NCI-H748 (cell line): Measurements from ENCODE around the gene FGF8.
A peak's percentile ranks its signal among the peaks of the same experiment; 100 is the strongest.

Experiments used
- DNase-seq: peaks from one replicate; lab custom pipeline; 2025; ENCODE audit not compliant: unreplicated experiment; lab: John Stamatoyannopoulos, UW

The FGF8 gene

DNA sequence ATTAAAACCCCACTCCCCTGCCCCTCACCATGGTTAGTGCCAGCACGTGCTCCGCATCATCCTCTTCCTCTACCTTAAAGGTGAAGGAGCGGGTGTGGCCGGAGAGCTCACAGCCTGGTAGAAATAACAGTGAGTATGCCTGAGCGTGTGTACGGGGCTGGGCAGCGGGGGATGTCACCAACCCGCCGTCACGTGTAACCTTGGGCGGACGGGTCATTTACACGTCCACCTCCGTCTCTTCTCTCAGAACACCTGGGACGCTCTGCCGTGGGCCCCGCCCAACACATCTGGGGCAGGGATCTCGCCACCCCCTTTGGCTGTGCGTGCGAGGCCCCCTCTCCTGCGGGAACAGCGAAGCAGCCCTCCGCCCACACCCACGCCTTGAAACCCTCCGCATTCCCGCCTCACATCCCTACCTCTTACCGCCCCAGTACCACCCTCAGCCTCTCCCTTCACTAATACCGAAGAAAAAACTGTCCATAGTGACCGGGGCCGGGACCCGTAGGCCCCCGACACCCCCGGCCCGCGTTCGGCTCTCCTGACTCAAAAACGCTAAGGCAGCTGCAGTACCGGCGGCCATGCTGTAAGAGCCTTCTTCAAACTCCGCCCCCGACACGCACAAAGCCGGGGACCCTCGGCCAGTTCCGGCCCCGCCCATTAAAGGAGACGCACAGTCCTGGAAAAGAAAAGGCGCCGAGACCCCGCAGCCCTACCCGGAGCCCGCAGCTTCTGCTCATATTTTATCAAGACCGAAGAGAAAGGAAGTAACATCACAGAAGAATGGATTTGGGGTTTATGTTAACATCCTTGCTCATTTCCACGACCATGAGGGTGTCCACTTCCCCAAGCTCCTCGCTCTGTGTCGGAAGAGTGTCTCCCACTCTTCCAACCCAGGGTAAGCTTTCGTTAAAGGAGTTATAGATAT is 7.2 kb upstream of the FGF8 start, which contains the start of gene NPM3:
Gene NPM3, minus strand, starts transcription at position 636 of the 925 bp plus-strand sequence. Its CDS starts 56 bp downstream, at position 580.
- peak; percentile 78 for DNase-seq

- no peak for DNase-seq
Observed at GRCh38 chr10:101781984-101782810, 6.3 kb upstream of the FGF8 start.

DNA sequence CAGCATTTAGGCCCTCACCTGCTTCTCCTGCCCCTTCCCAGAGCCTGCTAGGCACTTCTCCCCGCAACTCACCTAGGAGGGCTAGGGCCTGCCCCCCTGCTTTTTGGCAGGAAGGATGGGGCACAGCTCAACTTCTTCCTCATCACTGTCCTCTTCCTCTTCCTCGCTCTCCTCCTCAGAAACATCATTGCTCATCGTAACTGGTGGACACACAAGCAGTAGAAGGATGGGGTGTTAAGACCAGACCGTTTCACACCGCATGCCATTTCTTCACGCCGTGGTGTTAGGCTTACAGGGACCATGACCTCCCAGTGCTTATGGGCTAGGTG is 5.7 kb upstream of the FGF8 start:
- no peak for DNase-seq

- peak; percentile 42 for DNase-seq
Observed at GRCh38 chr10:101780818-101781654, 5.1 kb upstream of the FGF8 start.

DNA sequence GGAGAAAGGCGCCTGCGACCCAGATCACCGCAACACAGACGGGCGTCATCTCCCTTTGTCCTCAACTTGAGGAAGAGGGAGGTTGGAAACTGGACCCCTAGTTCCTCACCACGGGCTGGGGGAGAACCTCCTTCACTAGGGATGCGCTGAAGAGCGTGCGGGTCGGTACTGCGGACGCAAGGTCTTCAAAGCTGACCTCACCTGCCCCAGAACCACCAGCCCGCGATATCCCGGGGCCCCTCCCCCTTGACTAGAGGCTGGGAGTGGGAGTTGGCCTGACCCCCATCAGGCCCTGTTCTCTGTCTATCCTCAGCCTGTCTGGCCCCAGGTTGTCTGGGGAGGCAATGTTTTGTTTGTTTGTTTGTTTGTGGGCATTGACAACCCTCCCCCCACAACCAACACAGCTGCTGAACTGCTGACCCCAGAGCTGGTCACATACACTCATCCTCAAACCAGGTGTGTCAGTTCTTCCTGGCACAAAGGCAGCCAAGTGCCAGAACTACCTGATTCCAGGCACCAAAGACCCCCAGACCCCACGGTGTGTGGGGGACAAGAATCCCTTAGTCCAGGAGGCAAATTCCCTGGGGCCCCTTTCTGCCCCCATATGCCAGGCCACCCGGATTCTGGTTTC is 4.4 kb upstream of the FGF8 start:
- no peak for DNase-seq

DNA sequence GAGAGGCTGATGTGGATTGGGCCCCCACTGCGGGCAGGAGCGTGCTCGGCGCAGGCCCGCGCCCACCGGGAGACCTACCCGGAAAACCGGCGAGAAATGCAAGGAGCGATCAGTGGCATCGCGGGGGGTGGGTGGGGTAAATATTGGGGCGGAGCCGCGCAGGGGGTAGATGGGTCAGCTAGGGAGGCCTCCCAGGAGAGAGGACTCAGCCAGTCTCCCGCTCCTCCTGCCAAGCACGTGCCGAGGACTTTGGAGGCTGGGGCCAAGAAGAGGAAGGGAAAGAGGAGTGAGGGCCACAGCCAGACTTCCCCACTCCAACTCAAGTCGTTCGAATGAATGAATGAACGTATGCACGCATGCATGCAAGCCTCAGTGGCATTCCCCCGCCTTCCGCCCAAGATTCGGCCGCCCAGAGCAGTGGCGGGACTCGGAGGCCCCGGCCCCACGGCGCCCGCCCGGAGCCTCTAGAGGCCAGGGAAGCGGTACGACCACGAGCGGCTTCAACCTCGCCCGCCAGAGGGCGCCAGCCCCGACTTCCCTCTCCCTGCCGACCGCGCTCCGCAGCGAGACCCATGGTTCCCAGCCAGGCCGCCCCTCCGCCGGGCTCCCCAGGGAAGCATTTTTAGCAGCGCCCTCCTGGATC is 3.8 kb upstream of the FGF8 start:
- DNase-seq, result peak; percentile 74

- peak; percentile 58 for DNase-seq
Observed at GRCh38 chr10:101778781-101779543, 3.0 kb upstream of the FGF8 start.

DNA sequence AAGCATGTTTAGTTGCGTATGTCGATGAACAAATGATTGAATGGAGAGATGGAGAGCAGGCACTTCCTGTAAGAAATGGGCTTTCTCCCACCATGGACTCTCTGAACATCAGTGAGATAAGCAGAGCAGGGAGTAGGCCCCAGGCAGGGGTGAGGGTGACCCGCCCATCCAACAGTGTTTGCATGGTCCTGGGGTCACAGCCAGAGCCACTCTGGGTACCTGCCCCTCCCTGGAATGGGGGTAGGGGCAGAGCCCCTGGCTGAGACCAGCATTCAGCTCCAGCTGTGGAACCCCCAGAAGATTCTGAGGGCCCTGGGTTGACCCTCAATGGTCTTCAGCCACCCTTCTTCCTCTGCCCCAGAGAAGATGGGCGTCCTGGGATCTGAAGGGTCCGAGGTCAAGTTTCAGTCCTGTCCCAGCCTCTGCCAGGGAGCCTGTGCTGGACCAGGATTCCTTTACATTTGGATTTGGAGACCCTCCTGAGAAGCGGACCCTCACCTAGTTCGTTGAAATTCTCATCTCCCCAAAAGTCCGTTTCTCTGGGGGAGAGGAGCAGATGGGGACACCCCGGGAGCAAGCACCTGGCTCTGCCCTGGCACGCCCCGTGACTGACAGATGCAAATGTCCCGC is 2.4 kb upstream of the FGF8 start:
- DNase-seq, result no peak

GRCh38 chr10:101777619-101778145 is 1.8 kb upstream of the FGF8 start:
- no peak for DNase-seq

DNA sequence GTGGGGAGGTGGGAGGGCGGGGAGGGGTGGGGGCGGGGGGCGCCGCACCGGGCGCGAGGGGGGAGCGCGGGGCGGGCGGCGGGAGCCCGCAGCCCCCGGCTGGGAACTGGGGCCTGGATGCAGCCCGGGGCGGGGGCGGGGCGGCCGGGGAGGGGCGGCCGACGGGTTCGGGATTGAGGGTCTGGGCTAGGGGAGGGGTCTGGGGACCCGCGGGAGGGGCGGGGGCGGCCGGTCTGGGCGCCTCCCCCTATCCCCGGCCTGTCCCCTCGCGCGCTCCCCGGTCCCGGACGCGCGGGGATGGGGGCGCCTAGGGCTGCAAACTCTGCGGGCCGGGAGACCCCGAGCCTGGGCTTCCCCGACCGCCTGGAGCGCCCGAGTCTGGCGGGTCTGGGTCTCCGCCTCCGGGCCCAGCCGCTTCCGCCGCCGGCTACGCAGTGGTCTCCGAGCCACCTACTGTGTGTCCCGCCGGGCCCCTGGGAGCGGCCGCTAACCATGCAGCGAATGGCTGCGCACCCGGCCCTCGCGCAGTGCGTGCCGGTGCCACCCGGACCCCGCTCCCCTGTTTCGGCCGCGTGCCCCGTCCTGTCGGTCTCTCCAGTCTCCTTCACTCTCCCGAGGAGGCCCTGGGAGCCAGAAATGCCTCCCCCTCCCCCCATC is 375 bp upstream of the FGF8 start:
- no peak for DNase-seq

GRCh38 chr10:101774589-101775272 is 1.2 kb downstream of the FGF8 start:
- no peak for DNase-seq

DNA sequence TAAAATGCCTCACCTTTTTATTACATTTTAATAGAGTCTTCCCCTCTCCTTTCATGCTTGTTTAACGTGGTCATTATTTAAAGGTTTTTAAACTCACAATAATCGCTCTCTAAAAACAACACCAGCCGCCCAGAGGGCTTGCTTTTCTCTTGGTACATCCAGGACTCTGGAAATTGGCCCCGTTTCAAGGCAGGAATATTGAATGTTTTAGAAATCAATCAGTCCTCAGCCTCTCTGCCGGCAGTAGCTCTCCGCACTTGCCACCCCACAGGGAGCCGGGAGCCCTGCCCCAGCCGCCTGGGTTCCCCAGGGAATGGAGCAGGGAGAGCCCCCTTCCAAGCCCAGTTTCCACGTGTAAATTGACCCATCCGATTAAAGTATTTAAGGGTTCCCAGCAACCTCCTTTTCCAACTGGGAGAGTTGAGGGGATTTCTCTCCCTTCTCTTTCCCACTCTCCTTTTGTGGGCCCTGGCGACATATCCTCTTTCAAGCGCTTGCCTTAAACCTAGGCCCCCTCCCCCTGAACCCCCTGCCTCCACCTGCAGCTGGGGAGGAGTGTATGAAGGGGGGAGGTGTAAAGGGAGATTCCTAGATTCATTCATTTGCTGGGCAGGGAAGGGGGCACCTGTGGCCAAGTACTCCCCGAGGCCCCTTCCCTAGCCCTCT is 1.9 kb downstream of the FGF8 start:
- no peak for DNase-seq

- DNase-seq, result no peak
Observed at GRCh38 chr10:101772895-101773761, 2.8 kb downstream of the FGF8 start.

DNA sequence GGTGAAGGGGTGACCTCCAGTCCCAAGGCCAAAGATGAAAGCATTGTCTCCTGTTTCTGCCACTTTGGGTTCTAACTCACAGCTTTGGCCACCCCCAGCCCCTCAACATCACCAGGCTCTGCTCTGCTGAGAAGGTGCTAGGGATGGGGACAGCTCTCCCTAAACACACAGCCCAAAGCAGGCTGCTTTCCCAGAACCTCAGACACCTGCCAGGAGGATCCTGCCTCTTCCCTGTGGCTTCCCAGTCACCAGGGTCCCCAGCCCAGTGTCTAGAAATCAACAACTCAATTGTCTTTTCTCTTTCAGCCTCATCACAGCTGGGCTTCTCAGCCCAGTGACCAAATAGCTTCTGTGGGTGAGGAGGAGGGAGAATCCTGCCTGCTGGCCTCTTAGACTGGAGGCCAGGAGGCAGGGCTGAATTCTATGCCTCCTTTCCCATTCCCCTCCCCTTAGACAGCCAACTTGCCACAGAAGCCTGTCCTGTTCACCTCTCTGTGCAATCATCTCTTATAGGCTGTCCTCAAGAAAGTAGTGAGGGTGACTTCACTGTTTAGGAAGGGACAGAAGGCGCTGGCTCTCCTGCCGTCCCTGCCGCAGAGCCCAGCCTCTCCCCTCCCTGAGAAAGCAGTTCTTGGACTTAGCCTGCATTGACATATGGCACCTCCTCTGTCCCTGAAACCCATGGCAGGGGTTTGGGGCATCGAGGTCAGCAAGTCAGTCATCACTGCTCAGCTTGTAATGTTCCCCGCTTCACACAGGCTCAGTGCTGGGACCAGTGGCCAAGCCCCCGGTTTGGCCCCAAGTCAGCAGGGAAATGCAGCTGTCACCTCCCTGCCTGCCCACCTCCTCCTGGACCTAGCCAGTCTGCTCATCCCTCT is 3.7 kb downstream of the FGF8 start:
- no peak for DNase-seq

DNA sequence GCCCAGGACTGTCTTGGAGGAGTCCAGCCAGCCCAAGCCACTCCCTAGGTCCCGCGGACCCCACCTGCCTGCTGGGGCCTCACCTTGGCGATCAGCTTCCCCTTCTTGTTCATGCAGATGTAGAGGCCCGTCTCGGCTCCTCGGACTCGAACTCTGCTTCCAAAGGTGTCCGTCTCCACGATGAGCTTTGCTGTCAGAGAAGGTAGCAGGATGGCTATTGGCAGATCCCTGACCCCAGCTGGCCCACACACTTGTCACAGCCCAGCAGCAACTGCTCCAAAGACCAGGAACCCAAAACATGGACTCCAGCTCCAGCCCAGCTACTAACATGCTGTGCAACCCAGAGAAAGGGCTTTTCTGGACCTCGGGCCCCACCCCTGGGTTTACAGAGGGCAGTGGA is 4.5 kb downstream of the FGF8 start:
- DNase-seq, result no peak
